HepG2 (cell line): Measurements from ENCODE around the gene CSHL1. TPM values are rescaled to one million over a fixed set of nuclear protein-coding genes. Genes with fewer than 3 reads are reported as not detected.
"Not testable (repeated sequence)": the region's sequence is repeated elsewhere in the genome, so short reads cannot be mapped to it uniquely, and the experiment has no call there.

Source experiments
- ATAC-seq: fragments of 200-7000 bp; cut with Tn5 transposase; 3 replicates; pipeline ENCODE4 v1.9.1; 2020; ENCODE audit warnings: mild to moderate bottlenecking, moderate library complexity
- BruUV-seq: library from RNA; stranded (reverse); fragments of 400-500 nt; replicated peaks from 2 replicates; lab custom pipeline; 2021; lab: Mats Ljungman, UMichigan
- CTCF ChIA-PET: fragments of 300-600 bp; formaldehyde crosslinking; extraction: SDS; loops from one replicate; lab custom pipeline; 2021; ENCODE audit warnings: low total read pairs, inconsistent platforms, low intra/inter-chr PET ratio; lab: Yijun Ruan, JAX
- POLR2A ChIA-PET: fragments of 350-600 bp; sonication (Branson Sonifier 250); formaldehyde crosslinking; loops from one replicate; lab custom pipeline; 2020; ENCODE audit warnings: antibody characterized with exemption, inconsistent platforms; lab: Yijun Ruan, JAX
- DNase-seq: peaks from one replicate; pipeline ENCODE4 v3.0.0-alpha.2; 2015; ENCODE audit warnings: low spot score
- FAIRE-seq: peaks from 3 replicates; lab custom pipeline; 2011; peaks lifted over from hg19 to GRCh38; lab: Jason Lieb, UNC
- H2AFZ ChIP-seq: one replicate; pipeline ENCODE4 v1.6.1; 2011; ENCODE audit warnings: low read length, inconsistent platforms
- H3K27ac ChIP-seq: fragments of 300-600 bp; 3 replicates; pipeline ENCODE4 v1.8.0; 2011; ENCODE audit warnings: mixed run types, mild to moderate bottlenecking, mixed read lengths, low read length, inconsistent platforms; ENCODE audit not compliant: insufficient read depth; ENCODE audit errors: extremely low read length
- H3K27me3 ChIP-seq, 2 experiments: fragments of 200-600 bp in 1 of 2; 2 replicates in 1 of 2; 3 replicates in 1 of 2; pipeline versions ENCODE4 v1.6.0 to v1.8.0; 2011; ENCODE audit warnings: low read length in 2 of 2, mild to moderate bottlenecking in 2 of 2, moderate library complexity in 2 of 2, inconsistent platforms in 1 of 2; ENCODE audit not compliant: insufficient read depth in 2 of 2, control insufficient read depth in 1 of 2
- H3K36me3 ChIP-seq, 2 experiments: fragments of 200-600 bp in 1 of 2; replicated peaks in 1 of 2; 2 replicates in 1 of 2; 3 replicates in 1 of 2; pipeline versions ENCODE4 v1.5.1 to v1.8.0; 2011; ENCODE audit warnings: low read length in 2 of 2, inconsistent platforms in 1 of 2; ENCODE audit not compliant: insufficient read depth in 2 of 2, control insufficient read depth in 1 of 2
- H3K4me1 ChIP-seq: 2 replicates; pipeline ENCODE4 v1.5.1; 2012; ENCODE audit warnings: low read length, inconsistent platforms; ENCODE audit not compliant: insufficient read depth
- H3K4me2 ChIP-seq: 2 replicates; pipeline ENCODE4 v1.6.0; 2011; ENCODE audit warnings: low read depth, low read length, inconsistent platforms
- H3K4me3 ChIP-seq, 3 experiments: fragments of 200-600 bp in 1 of 3; sonication (generic), shearing (Covaris generic) in 1 of 3; replicated peaks in 1 of 3; 2 replicates each; pipeline ENCODE4 v1.5.1; 2011 to 2016; ENCODE audit warnings: low read length in 3 of 3, inconsistent platforms in 2 of 3, low read depth in 2 of 3, mild to moderate bottlenecking in 2 of 3, control low read depth in 1 of 3, mixed read lengths in 1 of 3; ENCODE audit not compliant: insufficient read depth in 1 of 3
- H3K79me2 ChIP-seq: one replicate; pipeline ENCODE4 v1.6.1; 2011; ENCODE audit warnings: low read length, inconsistent platforms; ENCODE audit not compliant: insufficient read depth
- H3K9ac ChIP-seq: 2 replicates; pipeline ENCODE4 v1.6.0; 2011; ENCODE audit warnings: mild to moderate bottlenecking, low read depth, low read length, inconsistent platforms; ENCODE audit not compliant: insufficient read depth
- H3K9me3 ChIP-seq: 2 replicates; pipeline ENCODE4 v1.5.1; 2012; ENCODE audit warnings: mild to moderate bottlenecking, low read length
- H4K20me1 ChIP-seq: 2 replicates; pipeline ENCODE4 v1.6.0; 2011; ENCODE audit warnings: inconsistent platforms, mild to moderate bottlenecking, low read length, moderate library complexity; ENCODE audit not compliant: insufficient read depth
- CCAR2 ChIP-seq: fragments of 200-400 bp; formaldehyde crosslinking; optimal IDR thresholded peaks from 2 replicates; pipeline ENCODE3; 2018; ENCODE audit warnings: low read depth, mild to moderate bottlenecking, low read length, moderate library complexity
- GPN1 ChIP-seq: sonication (generic); formaldehyde crosslinking; IDR thresholded peaks from 2 replicates; pipeline ENCODE4 v1.5.1; 2020; ENCODE audit warnings: missing genetic modification reagents, borderline replicate concordance
- POLR2A ChIP-seq, 2 experiments: IDR thresholded peaks; 2 replicates each; pipeline ENCODE4 v1.6.1; 2011; ENCODE audit warnings: low read depth in 2 of 2, low read length in 2 of 2, mild to moderate bottlenecking in 1 of 2, moderate library complexity in 1 of 2; ENCODE audit not compliant: insufficient read depth in 1 of 2
- REXO4 ChIP-seq: sonication (generic); formaldehyde crosslinking; IDR thresholded peaks from 2 replicates; pipeline ENCODE4 v1.8.0; 2022; ENCODE audit warnings: missing genetic modification reagents, mild to moderate bottlenecking, borderline replicate concordance
- SETDB1 ChIP-seq: sonication (generic); formaldehyde crosslinking; IDR thresholded peaks from 2 replicates; pipeline ENCODE4 v1.5.1; 2020; ENCODE audit warnings: missing genetic modification reagents, mild to moderate bottlenecking, borderline replicate concordance
- WGBS: methylation state at CpG from one replicate; pipeline ENCODE4 v1.1.6; 2017; ENCODE audit warnings: low lambda C conversion rate; 5-methylcytosine and 5-hydroxymethylcytosine counted together
- in situ Hi-C: cut with HindIII; loops from 2 replicates; pipeline ENCODE4 v1.10.0; 2017; ENCODE audit warnings: low pct_unique_long_range_greater_than_20kb; ENCODE audit not compliant: extremely low pct_ligation_motif_present
- intact Hi-C: fragments of 100-400 bp; cut with micrococcal nuclease; formaldehyde crosslinking; loops from one replicate; pipeline ENCODE4 v1.10.0; 2022; ENCODE audit not compliant: unreplicated experiment
- polyA plus RNA-seq, 8 experiments: library from polyadenylated mRNA; depleted of rRNA in 3 of 8; stranded (reverse) in 7 of 8; unstranded in 1 of 8; fragments of >200 nt; fragmentation: Illumina TruSeq in 4 of 8; extraction: Trizol in 4 of 8; gene quantifications; 2 replicates each; pipeline versions ENCODE4 v1.2.1 to v1.2.3, GENCODE V29; 2011 to 2016; ENCODE audit warnings: low read depth in 4 of 8, missing spikeins in 1 of 8, mixed read lengths in 1 of 8; ENCODE audit not compliant: insufficient read depth in 1 of 8
- total RNA-seq, 5 experiments: library from RNA; depleted of rRNA; stranded (reverse); fragments of >200 nt; fragmentation: Illumina TruSeq; extraction: Trizol; gene quantifications; 2 replicates each; pipeline ENCODE4 v1.2.3, GENCODE V29; 2016; ENCODE audit warnings: low read depth in 1 of 5
- TF ChIP-seq, protein P1 (sequence below): sonication (generic); formaldehyde crosslinking; conservative IDR thresholded peaks from 2 replicates; pipeline ENCODE4 v1.8.1; 2023; ENCODE audit warnings: missing genetic modification reagents
- TF ChIP-seq, protein P2 (sequence below): sonication (generic); formaldehyde crosslinking; IDR thresholded peaks from 2 replicates; pipeline ENCODE4 v1.5.1; 2020; ENCODE audit warnings: missing genetic modification reagents, mild to moderate bottlenecking, borderline replicate concordance
- TF ChIP-seq, protein P3 (sequence below): sonication (generic); formaldehyde crosslinking; IDR thresholded peaks from 2 replicates; pipeline ENCODE4 v1.8.0; 2022; ENCODE audit warnings: mild to moderate bottlenecking, missing genetic modification reagents, moderate library complexity

CSHL1 gene
- total and polyA plus RNA-seq, 2 of the 13 experiments (the other 11 are each of a cell fraction or from before 2014, with no cell fraction given): not detected

DNA sequence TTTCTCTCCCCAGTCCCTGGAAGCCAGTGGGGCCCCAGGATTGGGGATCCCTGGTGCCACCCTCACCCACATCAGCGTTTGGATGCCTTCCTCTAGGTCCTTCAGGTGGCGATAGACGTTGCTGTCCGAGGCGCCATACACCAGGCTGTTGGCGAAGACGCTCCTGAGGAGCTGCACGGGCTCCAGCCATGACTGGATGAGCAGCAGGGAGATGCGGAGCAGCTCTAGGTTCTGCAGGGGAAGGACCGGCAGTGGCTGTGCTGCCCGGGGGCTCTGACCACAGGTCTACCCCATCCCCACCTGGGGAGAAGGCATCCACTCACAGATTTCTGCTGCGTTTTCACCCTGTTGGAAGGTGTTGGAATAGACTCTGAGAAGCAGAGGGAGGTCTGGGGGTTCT is 30.4 kb downstream of the CSHL1 start:
- POLR2A ChIA-PET: no interaction called here

DNA sequence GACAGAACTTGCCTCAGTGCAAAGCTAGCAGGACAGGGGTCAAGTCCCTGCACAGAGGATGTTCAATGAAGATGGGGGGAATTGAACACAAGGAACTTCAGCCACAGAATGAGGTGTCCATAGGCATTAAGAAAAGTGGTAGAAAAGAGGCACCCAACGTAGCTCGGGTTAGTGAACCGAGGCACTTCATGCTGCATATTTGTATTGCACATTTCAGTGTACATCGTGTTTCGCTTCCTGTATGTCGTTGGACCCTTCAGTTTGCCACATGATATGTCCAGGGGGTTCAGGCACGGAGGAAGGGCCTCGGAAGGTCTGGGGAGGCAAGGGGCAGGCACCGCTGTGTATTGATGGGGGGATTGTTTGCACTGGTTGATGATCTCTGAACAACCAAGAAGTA is 32.6 kb downstream of the CSHL1 start:
- POLR2A ChIA-PET: interaction anchor here (0.6 kb wide), 1 partner anchor 64 kb away, joined by 3 read pairs; no protein-coding TSS in a partner anchor
- FAIRE-seq, H3K9ac ChIP-seq, H4K20me1 ChIP-seq, BruUV-seq, H3K9me3 ChIP-seq, ATAC-seq, H3K27ac ChIP-seq, H3K79me2 ChIP-seq, H3K4me3 ChIP-seq, H3K4me1 ChIP-seq, in situ Hi-C loops, CTCF ChIA-PET, H3K36me3 ChIP-seq, DNase-seq, H2AFZ ChIP-seq, H3K27me3 ChIP-seq, intact Hi-C loops, H3K4me2 ChIP-seq: not testable (repeated sequence)
- 12% methylated on average over 9 of the region's 9 CpGs for WGBS

More for the DNA sequence above, 30.4 kb downstream of the CSHL1 start:
- Histone ChIP-seq H3K9ac (no peak overlapping the region), H3K9me3 (no peaks in the 10 kb centered on the region), H3K36me3 (no peaks in the 10 kb centered on the region), H3K4me2 (no peak overlapping the region), H3K27ac (no peak overlapping the region), H3K27me3 (peaks cover 0 to under 1% of the 10 kb centered on the region in 2 experiments; a peak in 3 of 5 replicates), H3K79me2 (no peaks in the 10 kb centered on the region), H2AFZ (no peak overlapping the region), H3K4me1 (peaks cover 9% of the 10 kb centered on the region; the same call in 1 of the 2 replicates), H3K4me3 (no peak overlapping the region), H4K20me1 (no peaks in the 10 kb centered on the region)
- WGBS: 60% methylated on average over 2 of the region's 12 CpGs
- CTCF ChIA-PET: no interaction called here
- FAIRE-seq: no peak
- TF ChIP-seq CCAR2 (no peak), REXO4 (no peak), SETDB1 (CRISPR knock-in tag) (no peak), POLR2A (IDR thresholded peaks at IDR 0.05; ENCODE audit: insufficient read depth in 1 of 2, low read depth in 2 of 2, low read length in 2 of 2) (no peak), GPN1 (CRISPR knock-in tag) (no peak)
- TF ChIP-seq, protein P1, sequence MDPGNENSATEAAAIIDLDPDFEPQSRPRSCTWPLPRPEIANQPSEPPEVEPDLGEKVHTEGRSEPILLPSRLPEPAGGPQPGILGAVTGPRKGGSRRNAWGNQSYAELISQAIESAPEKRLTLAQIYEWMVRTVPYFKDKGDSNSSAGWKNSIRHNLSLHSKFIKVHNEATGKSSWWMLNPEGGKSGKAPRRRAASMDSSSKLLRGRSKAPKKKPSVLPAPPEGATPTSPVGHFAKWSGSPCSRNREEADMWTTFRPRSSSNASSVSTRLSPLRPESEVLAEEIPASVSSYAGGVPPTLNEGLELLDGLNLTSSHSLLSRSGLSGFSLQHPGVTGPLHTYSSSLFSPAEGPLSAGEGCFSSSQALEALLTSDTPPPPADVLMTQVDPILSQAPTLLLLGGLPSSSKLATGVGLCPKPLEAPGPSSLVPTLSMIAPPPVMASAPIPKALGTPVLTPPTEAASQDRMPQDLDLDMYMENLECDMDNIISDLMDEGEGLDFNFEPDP (CRISPR knock-in tag): no peak
- TF ChIP-seq, protein P2, sequence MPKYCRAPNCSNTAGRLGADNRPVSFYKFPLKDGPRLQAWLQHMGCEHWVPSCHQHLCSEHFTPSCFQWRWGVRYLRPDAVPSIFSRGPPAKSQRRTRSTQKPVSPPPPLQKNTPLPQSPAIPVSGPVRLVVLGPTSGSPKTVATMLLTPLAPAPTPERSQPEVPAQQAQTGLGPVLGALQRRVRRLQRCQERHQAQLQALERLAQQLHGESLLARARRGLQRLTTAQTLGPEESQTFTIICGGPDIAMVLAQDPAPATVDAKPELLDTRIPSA (CRISPR knock-in tag): no peak
- TF ChIP-seq, protein P3, sequence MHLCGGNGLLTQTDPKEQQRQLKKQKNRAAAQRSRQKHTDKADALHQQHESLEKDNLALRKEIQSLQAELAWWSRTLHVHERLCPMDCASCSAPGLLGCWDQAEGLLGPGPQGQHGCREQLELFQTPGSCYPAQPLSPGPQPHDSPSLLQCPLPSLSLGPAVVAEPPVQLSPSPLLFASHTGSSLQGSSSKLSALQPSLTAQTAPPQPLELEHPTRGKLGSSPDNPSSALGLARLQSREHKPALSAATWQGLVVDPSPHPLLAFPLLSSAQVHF: no peak
- in situ Hi-C loops: no loop called here
- ATAC-seq: peak; percentile 10; the same call in 2 of the 3 replicates
- intact Hi-C loops: no loop called here
- no TSS peak for BruUV-seq
- DNase-seq: no peak
